G401.6 (cell line): Measurements from ENCODE around the gene FBXL19.
"Not testable (repeated sequence)": the region's sequence is repeated elsewhere in the genome, so short reads cannot be mapped to it uniquely, and the experiment has no call there.

Source experiments
- FAIRE-seq: peaks from 2 replicates; lab custom pipeline; 2012; peaks lifted over from hg19 to GRCh38; lab: Jason Lieb, UNC

Gene FBXL19

GRCh38 chr16:30923554-30924075 lies at the start of gene FBXL19:
Gene FBXL19, plus strand, starts transcription at chr16:30923572. Its CDS starts 2,183 bp downstream, at chr16:30925755.
- no peak for FAIRE-seq

GRCh38 chr16:30874244-30874820 lies 49.0 kb upstream of the FBXL19 start:
- FAIRE-seq, result no peak

- FAIRE-seq, result no peak
Measured at GRCh38 chr16:30874821-30875717, 48.3 kb upstream of the FBXL19 start.

- no peak for FAIRE-seq
Measured at GRCh38 chr16:30875871-30876801, 47.2 kb upstream of the FBXL19 start.

- FAIRE-seq, result no peak
Measured at GRCh38 chr16:30876867-30877266, 46.5 kb upstream of the FBXL19 start.

- no peak for FAIRE-seq
Measured at GRCh38 chr16:30882429-30883310, 40.7 kb upstream of the FBXL19 start.

GRCh38 chr16:30884760-30885159 lies 38.6 kb upstream of the FBXL19 start:
- no peak for FAIRE-seq

- FAIRE-seq, result no peak
Measured at GRCh38 chr16:30885196-30885595, 38.2 kb upstream of the FBXL19 start.

GRCh38 chr16:30886145-30886544 lies 37.2 kb upstream of the FBXL19 start:
- FAIRE-seq, result no peak

- FAIRE-seq, result no peak
Measured at GRCh38 chr16:30887927-30888326, 35.4 kb upstream of the FBXL19 start.

- FAIRE-seq, result no peak
Measured at GRCh38 chr16:30888856-30889499, 34.4 kb upstream of the FBXL19 start.

- FAIRE-seq, result no peak
Measured at GRCh38 chr16:30889721-30890120, 33.7 kb upstream of the FBXL19 start.

GRCh38 chr16:30891043-30891823 lies 32.1 kb upstream of the FBXL19 start:
- FAIRE-seq, result not testable (repeated sequence)

- FAIRE-seq, result no peak
Measured at GRCh38 chr16:30892670-30893416, 30.5 kb upstream of the FBXL19 start.

GRCh38 chr16:30893417-30893743 lies 30.0 kb upstream of the FBXL19 start:
- no peak for FAIRE-seq

- FAIRE-seq, result no peak
Measured at GRCh38 chr16:30893744-30894539, 29.4 kb upstream of the FBXL19 start, which contains the start of gene BCL7C. Gene BCL7C, minus strand, starts transcription at chr16:30894077. Its CDS starts 133 bp downstream, at chr16:30893944.

- no peak for FAIRE-seq
Measured at GRCh38 chr16:30894540-30895368, 28.6 kb upstream of the FBXL19 start.
